GM06990 (cell line): ENCODE measurements around the gene ETS1.

Experiments
- DNase-seq: peaks from one replicate; pipeline ENCODE4 v3.0.0-alpha.2; 2011; ENCODE audit not compliant: insufficient read length; ENCODE audit errors: extremely low read depth
- H3K27me3 ChIP-seq: replicated peaks from 2 replicates; pipeline ENCODE4 v1.6.0; 2011; ENCODE audit warnings: low read length; ENCODE audit not compliant: control insufficient read depth, insufficient read depth
- H3K36me3 ChIP-seq: 2 replicates; pipeline ENCODE4 v1.5.1; 2011; ENCODE audit warnings: low read length; ENCODE audit not compliant: control insufficient read depth, insufficient read depth
- H3K4me3 ChIP-seq: replicated peaks from 2 replicates; pipeline ENCODE4 v1.5.1; 2011; ENCODE audit warnings: low read depth, mild to moderate bottlenecking, control low read depth, low read length
- CTCF ChIP-seq: IDR thresholded peaks from 2 replicates; pipeline ENCODE4 v1.5.1; 2011; ENCODE audit warnings: low read length, control low read depth, mild to moderate bottlenecking, inconsistent platforms; ENCODE audit not compliant: insufficient read depth, poor library complexity, severe bottlenecking

ETS1 gene

GRCh38 chr11:128476729-128477128 is 110.6 kb downstream of the ETS1 start:
- Histone ChIP-seq H3K4me3 (no peak overlapping the region), H3K36me3 (peaks cover 13% of the 10 kb centered on the region), H3K27me3 (no peaks in the 10 kb centered on the region)
- TF ChIP-seq CTCF = no peak
- DNase-seq = no peak

GRCh38 chr11:128476049-128476448 is 111.3 kb downstream of the ETS1 start:
- peaks cover 13% of the 10 kb centered on the region for H3K36me3 ChIP-seq
- H3K27me3 ChIP-seq = no peaks in the 10 kb centered on the region
- no peak for DNase-seq
- TF ChIP-seq CTCF = no peak
- H3K4me3 ChIP-seq = no peak overlapping the region

- Histone ChIP-seq H3K4me3 (no peak overlapping the region), H3K36me3 (peaks cover 7% of the 10 kb centered on the region), H3K27me3 (no peaks in the 10 kb centered on the region)
- no peak for DNase-seq
- TF ChIP-seq CTCF = no peak
Observed at GRCh38 chr11:128474036-128474874, 113.1 kb downstream of the ETS1 start.

GRCh38 chr11:128473636-128474035 is 113.7 kb downstream of the ETS1 start:
- H3K27me3 ChIP-seq = no peaks in the 10 kb centered on the region
- TF ChIP-seq CTCF = no peak
- H3K4me3 ChIP-seq = no peak overlapping the region
- peak; percentile 66 for DNase-seq
- H3K36me3 ChIP-seq = peaks cover 7% of the 10 kb centered on the region

GRCh38 chr11:128472128-128473089 is 114.9 kb downstream of the ETS1 start:
- H3K27me3 ChIP-seq = no peaks in the 10 kb centered on the region
- H3K36me3 ChIP-seq = peaks cover 6% of the 10 kb centered on the region
- H3K4me3 ChIP-seq = peak overlapping the region; percentile 30; the same call in 1 of the 2 replicates
- TF ChIP-seq CTCF = no peak
- peak; percentile 72 for DNase-seq
